Amygdala (tissue), 56 donors: ENCODE results near the gene ZNF665.
"Not testable (repeated sequence)": the region's sequence is repeated elsewhere in the genome, so short reads cannot be mapped to it uniquely, and the experiment has no call there.

ENCODE experiments used
- DNase-seq, 56 donors: peaks; one replicate each; lab custom pipeline; 2025; lab: John Stamatoyannopoulos, UW

Gene ZNF665

DNA sequence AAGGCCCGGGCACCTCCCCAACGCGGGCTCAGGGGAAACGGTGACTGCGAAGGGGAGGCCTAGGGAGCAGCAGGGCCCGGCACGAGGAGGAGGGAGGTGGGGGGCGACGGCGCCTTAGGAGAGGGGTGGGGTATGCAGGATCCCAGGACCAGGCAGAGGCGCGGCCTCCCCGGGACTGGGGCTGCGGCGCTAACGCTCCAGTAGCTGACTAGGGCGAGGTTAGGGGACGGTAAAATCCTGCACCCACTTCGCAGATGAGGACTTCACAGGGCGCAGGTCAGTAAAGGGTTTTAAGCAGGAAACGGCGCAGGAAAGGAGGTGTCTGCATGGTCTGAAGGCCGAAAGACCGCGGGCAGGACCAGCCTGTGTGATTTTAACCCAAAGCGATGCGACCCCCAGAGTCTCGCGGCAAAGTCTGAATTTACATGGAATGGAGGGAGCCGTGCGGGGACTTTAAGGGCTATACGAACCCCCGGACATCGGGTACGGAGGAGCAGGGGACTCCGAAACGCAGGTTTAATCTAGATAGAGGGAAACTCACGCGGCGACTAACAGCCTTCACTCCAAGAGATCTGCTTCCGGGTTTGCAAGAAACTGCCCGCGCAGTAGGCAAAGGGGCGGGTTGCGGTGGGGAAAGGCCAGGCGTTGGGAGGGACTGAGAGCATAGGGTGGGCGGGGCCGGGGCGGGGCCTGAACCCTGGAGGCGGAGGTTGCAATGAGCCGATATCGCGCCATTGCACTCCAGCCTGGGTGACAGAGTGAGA is at the start of gene ZNF665:
ZNF665 (minus strand) TSS at position 588 of the 764 bp plus-strand sequence. CDS start 10,460 bp downstream, outside the sequence.
- peak in 55 of 56 donors; percentile 24 to 92 (median 80) for DNase-seq

DNA sequence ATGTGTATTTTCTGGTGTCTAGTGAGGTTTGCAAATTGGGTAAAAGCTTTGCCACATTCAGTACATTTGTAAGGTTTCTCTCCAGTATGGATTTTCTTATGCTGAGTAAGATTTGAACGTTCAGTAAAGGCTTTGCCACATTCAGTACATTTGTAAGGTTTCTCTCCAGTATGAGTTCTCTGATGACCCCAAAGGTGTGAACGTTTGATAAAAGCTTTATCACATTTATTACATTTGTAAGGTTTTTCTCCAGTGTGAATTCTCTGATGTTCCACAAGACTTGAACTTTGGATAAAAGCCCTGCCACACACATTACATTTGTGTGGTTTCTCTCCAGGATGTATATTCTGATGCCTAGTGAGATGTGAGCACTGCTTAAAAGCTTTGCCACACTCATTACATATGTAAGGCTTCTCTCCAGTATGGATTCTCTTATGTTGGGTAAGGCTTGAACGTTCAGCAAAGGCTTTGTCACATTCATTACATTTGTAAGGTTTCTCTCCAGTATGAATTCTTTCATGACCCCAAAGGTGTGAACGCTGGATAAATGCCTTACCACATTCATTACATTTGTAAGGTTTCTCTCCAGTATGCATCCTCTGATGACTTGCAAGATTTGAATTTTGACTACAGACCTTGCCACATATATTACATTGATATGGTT is 44.1 kb upstream of the ZNF665 start:
- DNase-seq = no peak

DNA sequence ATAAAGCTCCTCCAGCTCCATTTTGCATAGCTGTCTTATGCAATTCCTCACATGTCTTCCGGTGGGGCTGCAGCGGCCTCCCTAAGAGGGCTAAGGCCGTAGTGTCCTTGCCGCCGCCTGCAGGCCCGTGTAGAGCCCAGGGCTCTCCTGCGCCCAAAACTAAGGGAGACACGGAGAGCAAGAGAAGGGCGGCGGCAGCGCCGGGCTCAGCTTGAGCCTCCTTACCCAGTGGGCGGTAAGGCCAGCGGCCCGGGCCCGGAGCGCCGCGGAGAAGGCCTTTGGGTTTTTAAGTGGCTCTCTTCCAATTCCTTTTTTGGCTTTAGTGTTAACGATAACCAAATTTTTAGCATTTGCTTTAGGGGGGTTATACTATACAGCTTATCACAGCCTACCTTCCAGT is 31.4 kb upstream of the ZNF665 start:
- DNase-seq = no peak

DNA sequence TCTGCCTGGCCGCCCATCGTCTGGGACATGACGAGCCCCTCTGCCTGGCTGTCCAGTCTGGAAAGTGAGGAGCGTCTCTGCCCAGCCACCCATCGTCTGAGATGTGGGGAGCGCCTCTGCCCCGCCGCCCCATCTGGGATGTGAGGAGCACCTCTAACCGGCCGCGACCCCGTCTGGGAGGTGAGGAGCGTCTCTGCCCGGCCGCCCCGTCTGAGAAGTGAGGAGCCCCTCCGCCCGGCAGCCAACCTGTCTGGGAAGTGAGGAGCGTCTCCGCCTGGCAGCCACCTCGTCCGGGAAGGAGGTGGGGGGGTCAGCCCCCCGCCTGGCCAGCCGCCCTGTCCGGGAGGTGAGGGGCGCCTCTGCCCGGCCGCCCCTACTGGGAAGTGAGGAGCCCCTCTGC is 29.6 kb upstream of the ZNF665 start:
- not testable (repeated sequence) for DNase-seq

DNA sequence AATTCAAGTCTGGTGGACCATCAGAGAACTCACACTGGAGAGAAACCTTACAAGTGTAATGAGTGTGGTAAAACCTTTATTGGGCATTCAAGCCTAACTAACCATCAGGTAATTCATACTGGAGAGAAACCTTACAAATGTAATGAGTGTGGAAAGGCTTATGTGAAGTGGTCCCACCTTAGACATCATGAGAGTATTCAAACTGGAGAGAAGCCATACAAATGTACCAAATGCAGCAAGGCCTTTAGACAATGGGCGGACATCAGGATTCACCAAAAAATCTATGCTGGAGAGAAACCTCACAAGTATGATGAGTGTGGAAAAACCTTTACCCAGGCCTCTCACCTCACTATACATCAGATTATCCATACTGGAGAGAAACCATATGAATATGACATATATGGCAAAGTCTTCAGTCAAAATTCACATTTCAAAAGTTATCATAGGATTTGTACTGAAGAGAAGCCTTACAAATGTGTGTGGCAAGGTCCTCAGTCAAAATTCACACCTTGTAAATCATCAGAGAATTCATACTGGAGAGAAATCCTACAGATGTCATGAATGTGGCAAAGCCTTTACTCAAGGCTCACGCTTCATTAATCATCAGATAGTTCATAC is 19.7 kb upstream of the ZNF665 start:
- DNase-seq = no peak

DNA sequence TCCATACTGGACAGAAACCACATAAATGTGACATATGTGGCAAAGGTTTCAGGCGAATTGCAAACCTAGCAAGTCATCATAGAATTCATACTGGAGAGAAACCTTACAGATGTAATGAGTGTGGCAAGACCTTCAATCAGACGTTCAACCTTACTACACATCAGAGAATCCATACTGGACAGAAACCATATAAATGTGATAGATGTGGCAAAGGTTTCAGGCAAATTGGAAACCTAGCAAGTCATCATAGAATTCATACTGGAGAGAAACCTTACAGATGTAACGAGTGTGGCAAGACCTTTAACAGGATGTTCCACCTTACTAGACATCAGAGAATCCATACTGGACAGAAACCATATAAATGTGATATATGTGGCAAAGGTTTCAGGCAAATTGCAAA is 18.4 kb upstream of the ZNF665 start:
- DNase-seq = not testable (repeated sequence)

DNA sequence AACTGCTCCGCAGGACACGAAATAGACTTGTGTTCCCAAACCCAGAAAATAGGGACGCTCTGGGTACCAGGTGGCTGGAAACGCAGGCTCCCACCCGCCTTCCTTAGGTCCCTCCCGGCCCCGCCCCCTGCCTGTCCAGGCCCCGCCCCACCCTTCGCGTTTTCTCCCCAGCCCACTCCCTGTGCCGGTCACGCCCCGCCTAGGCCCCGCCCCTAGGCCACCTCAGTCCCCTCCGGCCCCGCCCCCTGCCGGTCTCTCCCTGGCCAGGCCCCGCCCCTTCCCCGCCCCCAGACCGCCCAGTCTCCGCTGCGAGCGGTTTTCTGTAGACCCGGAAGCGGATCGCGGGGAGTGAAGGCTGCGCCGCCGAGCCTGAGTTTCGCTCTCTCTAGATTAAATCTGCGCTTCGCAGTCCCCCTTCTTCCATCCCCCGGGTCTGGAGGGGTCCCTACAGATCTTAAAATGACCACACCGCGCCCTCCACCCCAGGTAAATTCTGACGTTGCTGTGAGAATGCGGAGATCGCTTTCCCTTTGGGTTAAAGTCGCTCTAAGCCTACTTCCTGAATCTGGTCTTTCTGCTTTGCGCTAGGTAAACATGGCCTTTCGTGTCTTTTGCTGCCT is 3.7 kb upstream of the ZNF665 start:
- DNase-seq = peak; percentile 55 to 98 (median 92)

DNA sequence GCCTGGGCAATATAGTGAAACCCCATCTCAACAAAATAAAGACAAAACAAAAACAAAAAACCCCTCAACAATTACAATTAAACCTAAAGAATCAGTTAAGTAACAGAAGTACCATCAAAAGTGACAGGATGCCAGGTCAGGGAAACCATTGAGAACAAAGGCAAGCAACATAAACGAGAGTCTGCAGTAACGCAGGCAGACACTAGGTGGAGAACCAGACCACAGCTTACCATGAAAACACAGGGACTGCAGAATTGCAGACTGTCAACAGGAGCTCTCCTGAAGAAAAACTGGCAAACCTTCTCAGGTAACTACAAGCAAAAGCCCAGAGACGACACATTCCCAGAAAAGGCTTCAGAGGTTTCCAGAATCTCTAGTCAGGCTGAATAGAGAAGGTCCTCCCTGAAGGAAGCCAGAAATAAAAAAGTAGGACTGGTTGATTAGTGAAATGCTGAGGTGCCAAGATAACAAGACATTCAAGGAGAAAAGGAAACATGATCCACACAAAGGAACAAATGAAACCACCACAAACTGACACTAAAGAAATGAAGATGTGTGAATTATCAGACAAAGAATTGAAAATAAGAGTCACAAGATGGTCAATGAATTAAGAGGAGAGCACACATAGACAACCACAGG is 2.2 kb upstream of the ZNF665 start:
- peak in 51 of 56 donors; percentile 4 to 89 (median 51) for DNase-seq

DNA sequence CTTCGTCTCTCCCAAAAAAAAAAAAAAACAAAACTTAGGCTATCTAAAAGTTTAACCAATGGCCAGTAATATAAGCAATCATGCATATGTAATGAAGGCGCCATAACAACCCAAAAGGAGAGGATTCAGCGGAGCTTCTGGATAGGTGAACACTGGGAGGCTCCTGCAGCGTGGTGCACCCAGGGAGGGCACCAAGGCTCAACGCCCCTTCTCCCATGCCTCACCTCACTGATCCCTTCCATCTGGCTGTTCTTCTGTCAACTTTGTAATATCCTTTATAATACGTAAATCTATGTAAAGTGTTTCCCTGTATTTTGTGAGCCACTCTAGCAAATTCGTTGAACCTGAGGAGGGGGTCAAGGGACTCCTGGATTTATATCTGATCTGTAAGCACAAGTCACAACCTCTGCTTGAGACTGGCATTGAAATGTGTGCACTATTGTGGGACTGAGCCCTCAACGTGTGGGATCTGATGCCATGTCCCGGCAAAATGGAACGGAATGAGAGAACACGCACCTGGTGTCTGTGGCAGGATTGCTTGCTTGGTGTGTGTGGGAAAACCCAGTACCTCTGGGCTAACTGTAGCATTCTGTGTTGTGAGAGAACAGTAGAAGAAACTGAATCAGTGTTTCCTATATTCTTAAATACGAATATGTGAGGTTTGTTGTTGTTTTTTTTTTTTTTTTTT is 521 bp upstream of the ZNF665 start:
- DNase-seq = no peak

DNA sequence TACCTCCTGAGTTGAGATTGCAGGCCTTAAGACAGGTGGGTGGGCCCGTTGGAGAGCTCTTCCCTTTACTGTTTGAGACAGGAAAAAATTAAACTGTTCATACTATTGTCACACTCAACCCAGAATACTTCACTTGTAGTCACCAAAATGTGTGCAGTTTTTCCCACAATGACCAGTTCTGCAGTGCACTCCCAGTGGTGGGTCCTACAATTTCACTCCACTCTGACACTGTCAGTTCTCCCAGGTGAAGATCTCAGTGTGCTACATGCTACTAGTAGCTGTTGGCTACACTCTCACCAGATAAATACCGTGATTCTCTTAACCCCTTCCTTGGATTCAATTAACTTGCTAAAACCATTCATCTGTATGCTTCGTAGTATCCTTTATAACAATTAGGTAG is 2.9 kb downstream of the ZNF665 start:
- no peak for DNase-seq

DNA sequence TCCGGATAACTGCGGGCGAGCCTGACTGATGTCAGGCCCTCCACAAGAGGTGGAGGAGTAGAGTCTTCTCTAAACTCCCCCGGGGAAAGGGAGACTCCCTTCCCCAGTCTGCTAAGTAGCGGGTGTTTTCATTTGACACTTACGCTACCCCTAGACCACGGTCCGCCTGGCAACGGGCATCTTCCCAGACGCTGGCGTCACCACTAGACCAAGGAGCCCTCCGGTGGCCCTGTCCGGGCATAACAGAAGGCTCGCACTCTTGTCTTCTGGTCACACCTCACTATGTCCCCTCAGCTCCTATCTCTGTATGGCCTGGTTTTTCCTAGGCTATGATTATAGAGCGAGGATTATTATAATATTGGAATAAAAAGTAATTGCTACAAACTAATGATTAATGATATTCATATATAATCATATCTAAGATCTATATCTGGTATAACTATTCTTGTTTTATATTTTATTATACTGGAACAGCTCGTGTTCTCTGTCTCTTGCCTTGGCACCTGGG is 3.4 kb downstream of the ZNF665 start:
- peak in 6 of 56 donors; percentile 2 to 38 (median 12) for DNase-seq

DNA sequence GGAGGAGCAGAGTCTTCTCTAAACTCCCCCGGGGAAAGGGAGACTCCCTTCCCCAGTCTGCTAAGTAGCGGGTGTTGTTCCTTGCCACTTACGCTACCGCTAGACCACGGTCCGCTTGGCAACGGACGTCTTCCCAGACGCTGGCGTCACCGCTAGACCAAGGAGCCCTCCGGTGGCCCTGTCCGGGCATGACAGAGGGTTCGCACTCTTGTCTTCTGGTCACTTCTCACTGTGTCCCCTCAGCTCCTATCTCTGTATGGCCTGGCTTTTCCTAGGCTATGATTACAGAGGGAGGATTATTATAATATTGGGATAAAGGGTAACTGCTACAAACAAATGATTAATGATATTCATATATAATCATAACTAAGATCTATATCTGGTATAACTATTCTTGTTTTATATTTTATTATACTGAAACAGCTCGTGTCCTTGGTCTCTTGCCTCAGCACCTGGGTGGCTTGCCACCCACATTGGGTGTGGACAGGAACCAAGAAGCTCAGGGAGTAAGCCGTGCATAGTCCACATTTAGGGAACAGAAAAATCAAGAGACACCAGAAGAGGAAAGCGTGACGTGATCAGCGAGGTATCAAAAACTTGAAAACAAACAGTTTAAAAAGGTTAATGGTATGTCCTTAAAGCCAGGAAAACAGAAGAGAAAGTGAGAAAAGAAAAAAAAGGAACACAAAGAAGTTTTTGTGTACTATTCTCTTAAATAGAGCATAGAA is 7.8 kb downstream of the ZNF665 start:
- DNase-seq = peak in 5 of 56 donors; percentile 5 to 20 (median 18)

DNA sequence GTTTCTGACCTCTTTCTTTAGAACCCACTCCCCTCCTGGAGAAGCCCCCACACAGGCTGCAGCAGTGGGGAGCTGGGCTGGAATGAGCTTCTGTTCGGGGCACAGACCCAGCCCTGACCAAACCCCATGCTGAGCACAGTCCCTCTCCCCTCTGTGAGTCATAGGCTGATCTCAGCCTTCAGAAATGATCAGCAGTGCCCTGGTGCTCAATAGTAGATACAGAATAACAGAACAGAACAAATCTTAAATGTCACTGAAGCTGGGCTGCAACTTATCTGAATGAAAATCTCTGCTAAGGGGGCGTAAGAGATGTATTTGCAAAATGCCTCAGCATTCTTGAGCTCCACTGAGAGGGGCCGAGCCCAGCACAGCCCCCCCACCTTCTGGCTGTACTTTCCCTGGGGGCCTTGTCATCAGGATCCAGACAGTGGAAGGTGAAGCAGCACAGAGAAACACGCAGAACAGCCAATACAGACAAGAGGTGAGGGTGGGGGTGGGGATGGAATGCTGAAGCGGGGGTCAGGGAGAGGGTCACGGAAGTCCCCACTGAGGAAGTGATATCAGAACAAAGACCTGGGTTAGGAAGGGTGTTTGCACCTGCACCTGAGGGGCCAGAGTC is 9.9 kb downstream of the ZNF665 start:
- DNase-seq = peak in 1 of 56 donors; percentile 0

DNA sequence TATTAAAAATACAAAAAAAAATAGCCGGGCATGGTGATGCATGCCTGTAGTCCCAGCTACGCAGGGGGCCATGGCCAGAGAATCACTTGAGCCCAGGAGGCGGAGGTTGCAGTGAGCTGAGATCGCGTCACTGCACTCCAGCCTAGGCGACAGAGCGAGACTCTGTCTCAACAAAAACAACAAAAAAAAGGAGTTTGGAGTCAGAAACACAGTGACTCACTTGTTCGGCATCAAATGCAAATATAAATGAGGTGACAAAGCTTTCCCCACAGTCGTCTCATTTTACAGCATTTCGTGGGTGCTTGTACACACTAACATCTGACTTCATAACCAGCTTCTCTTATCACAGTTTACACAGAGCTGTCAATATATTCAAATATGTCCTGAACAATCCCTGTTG is 11.0 kb downstream of the ZNF665 start:
- peak in 1 of 56 donors; percentile 3 for DNase-seq

DNA sequence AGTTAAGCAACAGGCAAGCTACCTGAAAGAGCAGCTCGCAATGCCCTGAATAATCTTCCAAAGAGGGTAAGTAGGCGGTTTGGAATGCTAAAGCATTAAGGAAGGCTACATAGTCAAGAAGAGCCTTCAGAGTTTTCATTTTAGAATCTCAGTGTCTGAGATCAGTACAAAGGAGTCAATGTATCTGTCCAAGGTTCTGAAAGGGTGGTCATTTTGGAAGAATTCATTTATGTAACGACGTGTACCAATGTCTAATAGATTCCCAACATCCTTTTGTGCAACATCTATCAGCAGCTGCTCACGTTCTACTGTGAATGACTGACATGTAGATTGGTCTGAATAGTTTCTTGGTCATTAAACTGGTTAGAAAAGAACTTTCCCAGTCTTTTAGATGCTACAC is 15.2 kb downstream of the ZNF665 start:
- no peak for DNase-seq

DNA sequence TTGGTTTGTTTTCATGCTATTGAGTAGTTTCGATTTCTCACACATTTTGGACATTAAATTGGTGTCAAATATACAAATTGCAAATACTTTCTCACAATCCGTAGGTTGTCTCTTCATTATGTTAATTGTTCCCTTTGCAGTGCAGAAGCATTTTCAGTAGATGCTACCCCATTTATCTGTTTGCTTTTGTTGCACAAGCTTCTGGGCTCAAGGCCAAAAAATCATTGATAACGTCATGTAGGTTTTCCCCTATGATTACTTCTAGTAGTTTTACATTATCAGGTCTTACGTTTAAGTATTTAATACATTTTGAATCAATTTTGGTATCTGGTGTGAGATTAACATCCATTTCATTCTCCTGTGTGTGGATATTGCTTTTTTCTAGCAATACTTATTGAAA is 20.3 kb downstream of the ZNF665 start:
- DNase-seq = no peak

DNA sequence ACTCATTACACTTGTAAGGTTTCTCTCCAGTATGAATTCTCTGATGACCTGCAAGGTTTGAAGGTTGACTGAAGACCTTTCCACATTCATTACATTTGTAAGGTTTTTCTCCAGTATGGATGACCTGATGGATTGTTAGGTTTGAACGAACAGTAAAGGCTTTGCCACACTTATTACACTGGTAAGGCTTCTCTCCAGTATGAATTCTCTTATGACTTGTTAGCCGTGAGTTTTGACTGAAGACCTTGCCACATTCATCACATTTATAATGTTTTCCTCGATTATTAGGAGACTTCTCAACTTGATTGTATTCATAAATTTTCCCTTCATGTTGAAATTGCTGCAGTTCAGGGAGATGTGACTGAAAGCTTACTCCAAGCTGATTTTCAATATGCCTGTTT is 27.5 kb downstream of the ZNF665 start:
- no peak for DNase-seq

DNA sequence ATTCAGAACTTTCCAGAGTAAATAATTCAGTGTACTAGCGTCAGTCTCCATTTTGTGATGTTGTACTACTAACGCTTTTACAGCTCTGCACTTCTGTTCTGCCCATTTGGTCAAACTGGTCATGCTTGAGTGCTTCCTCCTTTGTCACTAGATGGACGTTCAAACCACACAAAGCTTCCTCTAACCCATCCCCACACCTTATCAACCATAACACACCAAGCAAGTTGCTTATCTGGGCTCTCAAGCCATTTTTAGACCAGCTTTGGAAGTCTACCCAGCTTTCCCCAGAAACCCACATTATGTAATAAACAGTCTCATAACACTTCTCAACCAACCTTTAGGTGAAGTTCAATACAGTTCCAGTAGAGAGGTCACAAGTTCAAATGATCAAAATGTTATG is 32.0 kb downstream of the ZNF665 start:
- DNase-seq = no peak

DNA sequence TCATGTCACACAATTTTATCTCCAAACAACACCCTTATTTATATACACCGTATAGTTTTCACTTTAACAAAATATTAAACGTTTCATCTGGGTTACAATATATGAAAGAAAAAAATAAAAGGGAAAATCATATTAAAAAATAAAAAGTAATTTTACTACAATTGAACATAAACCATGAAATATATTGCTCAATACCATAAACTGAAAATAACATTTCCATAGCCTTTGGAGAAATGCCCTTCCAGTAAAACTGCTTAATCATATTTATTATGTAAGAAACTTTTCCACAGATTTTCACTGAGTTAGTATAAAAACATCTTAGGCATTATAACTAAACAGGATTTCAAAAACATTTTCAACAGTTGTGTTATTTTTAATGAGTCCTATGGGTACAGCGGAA is 32.8 kb downstream of the ZNF665 start:
- DNase-seq = no peak
